NCI-H2196 (cell line): ENCODE results near the gene SMARCE1.
"Not testable (repeated sequence)": the region's sequence is repeated elsewhere in the genome, so short reads cannot be mapped to it uniquely, and the experiment has no call there.

Experiments used
- DNase-seq: peaks from one replicate; lab custom pipeline; 2025; ENCODE audit not compliant: unreplicated experiment; lab: John Stamatoyannopoulos, UW

Gene SMARCE1

GRCh38 chr17:40586264-40586663, 61.4 kb downstream of the SMARCE1 start:
- DNase-seq, result not testable (repeated sequence)

- not testable (repeated sequence) for DNase-seq
These were observed 62.7 kb downstream of the SMARCE1 start for GRCh38 chr17:40584950-40585349.

DNA sequence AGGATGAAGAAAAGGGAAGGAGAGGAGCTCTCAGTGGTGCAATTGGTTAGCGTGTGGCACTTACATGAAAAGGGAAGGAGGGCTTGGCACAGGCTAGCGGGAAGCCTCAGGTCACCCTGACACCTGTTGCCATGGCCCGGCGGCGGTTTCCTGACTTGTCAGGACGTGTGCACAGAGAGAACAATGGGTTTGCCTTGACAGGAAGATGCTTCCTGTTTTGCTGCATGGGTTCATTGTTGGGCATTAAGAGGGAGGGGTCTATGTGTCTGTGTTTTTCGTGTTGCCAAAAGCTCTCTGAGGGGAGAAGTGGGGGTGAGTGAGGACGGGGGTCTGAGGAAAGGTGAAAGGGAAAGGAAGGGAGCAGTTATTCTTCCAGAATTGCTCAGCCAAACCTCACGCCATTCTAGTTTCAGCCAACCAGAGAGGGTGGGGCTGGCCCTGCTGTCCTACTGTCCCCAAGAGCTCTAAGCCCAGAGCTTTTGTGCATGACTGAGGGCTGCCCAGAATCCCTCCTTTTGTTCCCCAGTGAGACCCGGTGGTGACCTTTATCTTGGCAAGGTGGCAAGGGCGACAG, 65.2 kb downstream of the SMARCE1 start:
- peak; percentile 35 for DNase-seq

GRCh38 chr17:40580140-40580539, 67.5 kb downstream of the SMARCE1 start:
- DNase-seq, result no peak

DNA sequence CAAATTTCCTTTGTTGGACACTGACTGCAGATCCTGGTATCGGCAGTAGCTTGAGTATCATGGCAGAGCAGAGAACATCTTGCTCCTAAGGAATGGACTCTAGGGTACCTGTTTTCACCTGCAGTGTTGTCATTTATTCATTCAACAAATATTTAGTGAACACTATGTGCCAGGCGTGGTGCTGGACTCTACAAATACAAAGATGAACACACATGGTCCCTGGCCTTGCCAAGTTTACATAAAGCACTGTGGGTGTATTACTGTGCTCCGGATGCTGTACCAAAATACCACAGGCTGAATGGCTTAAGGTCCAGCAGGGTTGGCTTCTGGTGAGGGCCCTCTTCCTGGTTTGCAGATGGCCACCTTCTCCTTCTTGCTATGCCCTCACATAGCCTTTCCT, 68.1 kb downstream of the SMARCE1 start:
- no peak for DNase-seq

DNA sequence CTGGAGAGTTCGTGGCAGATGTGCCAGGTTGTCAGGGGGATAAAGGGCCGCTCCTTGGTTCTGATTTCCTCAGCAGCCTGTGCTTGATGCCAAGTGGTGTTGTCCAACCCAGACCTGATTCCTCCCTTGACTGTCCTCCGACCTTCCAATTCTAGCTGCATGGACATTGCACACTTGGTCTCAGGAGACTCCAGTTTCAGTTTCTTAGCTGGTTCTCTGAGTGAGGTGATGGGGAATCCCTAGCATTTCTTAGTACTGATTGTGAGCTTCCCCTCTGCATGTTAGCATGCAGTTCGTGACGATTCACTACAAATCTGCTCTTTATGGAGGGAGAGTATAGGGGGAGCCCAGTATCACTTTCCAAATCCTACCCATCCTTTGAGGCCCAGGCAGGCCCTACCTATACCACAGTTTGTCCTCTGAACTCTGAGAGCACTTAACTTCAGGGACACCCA, 70.0 kb downstream of the SMARCE1 start:
- no peak for DNase-seq

GRCh38 chr17:40576113-40576740, 71.4 kb downstream of the SMARCE1 start:
- DNase-seq, result no peak
